ENCODE data around the gene PALD1. TPM values are rescaled to one million over a fixed set of nuclear protein-coding genes. Genes with fewer than 3 reads are reported as not detected.

PALD1 gene
- total and polyA plus RNA-seq, 2 experiments from 2014 or later, result 11.9 to 58.2 TPM

- TF ChIP-seq, protein P1, sequence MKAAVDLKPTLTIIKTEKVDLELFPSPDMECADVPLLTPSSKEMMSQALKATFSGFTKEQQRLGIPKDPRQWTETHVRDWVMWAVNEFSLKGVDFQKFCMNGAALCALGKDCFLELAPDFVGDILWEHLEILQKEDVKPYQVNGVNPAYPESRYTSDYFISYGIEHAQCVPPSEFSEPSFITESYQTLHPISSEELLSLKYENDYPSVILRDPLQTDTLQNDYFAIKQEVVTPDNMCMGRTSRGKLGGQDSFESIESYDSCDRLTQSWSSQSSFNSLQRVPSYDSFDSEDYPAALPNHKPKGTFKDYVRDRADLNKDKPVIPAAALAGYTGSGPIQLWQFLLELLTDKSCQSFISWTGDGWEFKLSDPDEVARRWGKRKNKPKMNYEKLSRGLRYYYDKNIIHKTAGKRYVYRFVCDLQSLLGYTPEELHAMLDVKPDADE (IDR thresholded peaks at IDR 0.05), result no peak
- TF ChIP-seq STAT1 (IDR thresholded peaks at IDR 0.05; ENCODE audit: unreplicated experiment) (no peak), CREB1 (CRISPR knock-in tag; IDR thresholded peaks at IDR 0.05; ENCODE audit: low read depth) (no peak), EZH2 (IDR thresholded peaks at IDR 0.05; ENCODE audit: low read depth, unreplicated experiment) (no peak), NANOG (IDR thresholded peaks at IDR 0.05; ENCODE audit: borderline replicate concordance) (no peak), ZNF462 (CRISPR knock-in tag; IDR thresholded peaks at IDR 0.05) (no peak), ZNF114 (CRISPR knock-in tag; IDR thresholded peaks at IDR 0.05) (no peak), JUNB (IDR thresholded peaks at IDR 0.05; ENCODE audit: unreplicated experiment) (no peak)
These were observed 118.6 kb downstream of the PALD1 start (continued) for GRCh38 chr10:70596860-70597809.
